ENCODE results near the gene TMOD4.
A peak's percentile ranks its signal among the peaks of the same experiment; 100 is the strongest.

Gene TMOD4

GRCh38 chr1:151175041-151175741, 590 bp downstream of the TMOD4 start:
- no peak for DNase-seq (ENCODE audit: low spot score)

DNA sequence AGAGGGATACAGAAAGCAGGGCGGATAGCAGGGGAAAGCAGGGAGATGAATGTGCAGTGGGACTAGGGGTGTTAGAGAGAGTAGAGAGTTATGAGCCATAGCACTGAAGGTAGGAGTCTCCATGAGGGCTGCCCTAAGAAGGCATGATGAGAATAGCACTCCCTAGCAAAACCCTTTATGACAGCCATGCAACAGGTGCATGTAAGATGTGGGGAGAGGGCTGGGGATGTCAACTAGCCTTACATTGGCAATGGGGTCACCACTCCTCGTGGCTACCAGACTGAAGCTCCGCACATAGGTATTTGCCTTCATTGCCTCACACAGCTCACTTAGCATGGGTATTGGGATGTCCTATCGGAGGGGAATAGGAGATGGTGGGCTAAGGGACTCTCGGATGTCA, 4.6 kb downstream of the TMOD4 start:
- no peak for DNase-seq (ENCODE audit: low spot score)

- no peak for DNase-seq (ENCODE audit: low spot score)
These were observed 8.7 kb downstream of the TMOD4 start for GRCh38 chr1:151167116-151167515.

GRCh38 chr1:151166505-151166956, 9.2 kb downstream of the TMOD4 start:
- DNase-seq (ENCODE audit: low spot score): peak; percentile 49

DNA sequence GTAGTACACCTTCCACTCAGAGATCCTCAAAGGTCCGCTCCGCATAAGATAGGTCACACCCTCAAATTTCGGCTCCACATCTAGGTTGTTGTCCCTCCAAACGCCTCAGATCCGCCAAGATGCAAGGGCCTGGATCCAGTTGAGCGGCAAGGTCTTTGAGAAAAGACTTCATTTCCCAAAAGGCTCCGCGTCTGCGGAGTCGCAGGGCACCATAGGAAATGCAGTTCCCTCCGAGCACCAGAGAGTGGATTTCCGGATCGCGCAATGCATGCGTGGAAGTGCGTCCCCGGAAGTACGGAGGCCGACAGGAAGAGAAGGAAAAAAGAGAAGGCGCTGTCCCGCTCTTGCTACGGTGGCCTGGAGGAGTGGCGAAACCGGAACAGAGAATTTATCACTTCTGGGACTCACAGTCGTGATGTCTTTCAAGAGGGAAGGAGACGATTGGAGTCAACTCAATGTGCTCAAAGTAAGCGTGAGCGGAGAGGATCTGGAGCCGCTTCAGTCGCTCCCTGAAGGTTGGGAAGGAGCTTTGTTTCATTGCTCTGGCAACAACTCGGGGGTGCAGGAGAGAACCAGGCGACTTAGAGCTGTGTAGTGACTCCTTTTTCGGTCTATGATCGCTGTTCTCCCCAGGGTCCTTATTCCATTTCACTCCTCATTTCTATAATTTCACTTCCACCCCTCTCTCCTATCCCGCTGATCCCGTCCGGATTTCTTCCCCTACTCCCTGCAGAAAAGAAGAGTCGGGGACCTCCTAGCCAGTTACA, 9.9 kb downstream of the TMOD4 start, which contains the start of the genes LYSMD1 and SCNM1:
Gene LYSMD1 (minus strand): TSS at position 165 of the 767 bp plus-strand sequence. CDS start 644 bp downstream, outside the sequence.
Gene SCNM1 (plus strand): TSS at position 407 of the 767 bp plus-strand sequence. CDS start 9 bp downstream, at position 416.
- DNase-seq (ENCODE audit: low spot score): peak; percentile 99

GRCh38 chr1:151165281-151165737, 10.5 kb downstream of the TMOD4 start:
- DNase-seq (ENCODE audit: low spot score): no peak

GRCh38 chr1:151164732-151165280, 11.0 kb downstream of the TMOD4 start:
- DNase-seq (ENCODE audit: low spot score): no peak

DNA sequence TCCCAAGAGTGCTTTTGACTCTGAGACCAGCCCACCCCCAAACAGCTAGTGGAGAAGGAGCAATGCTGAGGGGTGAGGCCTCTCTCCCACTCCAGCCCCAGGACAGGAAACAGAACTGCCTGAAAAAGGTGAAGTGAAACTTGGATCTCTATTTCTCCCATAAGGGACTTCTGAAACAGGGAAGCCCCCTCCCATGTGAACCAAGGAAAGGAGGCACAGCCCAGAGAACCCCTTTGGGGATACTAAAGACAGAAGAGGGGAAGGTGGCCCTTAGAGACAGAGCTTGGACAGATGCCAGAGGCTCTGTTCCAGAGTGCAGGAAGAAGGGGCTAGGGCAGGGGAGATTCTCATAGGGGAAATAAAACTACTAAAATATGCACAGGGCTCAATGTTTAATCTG, 16.4 kb downstream of the TMOD4 start:
- DNase-seq (ENCODE audit: low spot score): no peak

- no peak for DNase-seq (ENCODE audit: low spot score)
These were observed 17.0 kb downstream of the TMOD4 start for GRCh38 chr1:151158751-151159251.

DNA sequence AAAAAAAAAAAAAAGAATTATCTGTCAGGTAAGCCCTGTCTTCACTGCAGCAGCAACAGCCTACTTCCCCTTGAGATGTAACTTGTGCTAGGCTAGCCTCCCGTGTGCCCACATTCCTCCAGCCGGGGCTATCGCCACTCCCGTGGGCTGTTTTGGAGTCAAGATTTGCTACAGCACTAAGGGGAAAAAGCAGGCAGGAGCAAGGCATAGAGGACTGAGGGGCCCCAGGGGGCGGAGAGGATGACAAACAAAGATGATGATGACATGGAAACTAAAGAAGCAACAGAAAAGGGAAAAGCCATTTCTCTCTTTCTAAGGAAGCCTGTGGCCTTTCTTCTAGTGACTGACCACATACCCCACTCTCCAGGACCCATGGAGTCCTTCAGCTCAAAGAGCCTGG, 17.5 kb downstream of the TMOD4 start:
- no peak for DNase-seq (ENCODE audit: low spot score)

GRCh38 chr1:151157067-151157531, 18.7 kb downstream of the TMOD4 start:
- no peak for DNase-seq (ENCODE audit: low spot score)

DNA sequence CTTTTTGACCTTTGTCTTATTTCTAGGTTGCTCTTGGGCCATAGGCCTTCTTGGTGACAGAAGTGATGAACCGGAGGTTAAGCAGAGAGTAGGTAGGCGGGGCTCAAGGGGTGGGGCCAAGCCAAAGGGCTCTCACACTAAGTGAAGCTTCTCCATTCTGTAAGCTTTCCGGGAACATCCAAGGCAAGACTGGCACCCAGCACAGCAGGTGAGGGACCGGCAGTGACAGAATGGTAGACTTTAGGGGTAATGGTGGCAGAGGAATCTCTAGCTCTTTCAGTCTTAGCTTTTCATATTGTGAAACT, 19.3 kb downstream of the TMOD4 start, which contains the start of gene TNFAIP8L2:
Gene TNFAIP8L2 (plus strand): TSS at position 135 of the 305 bp plus-strand sequence. CDS start 2,049 bp downstream, outside the sequence.
- no peak for DNase-seq (ENCODE audit: low spot score)

DNA sequence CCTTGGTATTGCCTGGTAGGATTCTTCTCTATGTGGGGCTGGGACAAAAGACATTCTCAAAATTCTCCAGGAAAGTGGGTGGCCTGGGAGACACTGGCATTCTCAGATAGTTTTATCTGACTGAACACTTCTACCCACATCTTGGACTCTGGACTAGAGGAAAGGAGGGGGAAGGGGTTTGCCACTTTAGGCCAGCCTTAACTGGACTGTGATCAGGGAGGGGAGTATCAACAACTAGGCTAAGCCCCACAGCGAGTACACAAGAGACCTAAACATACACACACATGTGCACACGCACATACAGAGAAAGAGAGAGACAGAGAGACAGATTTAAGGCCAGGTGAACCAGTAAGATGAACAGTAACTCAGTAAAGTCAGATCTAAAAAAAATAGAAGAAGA, 28.1 kb downstream of the TMOD4 start:
- no peak for DNase-seq (ENCODE audit: low spot score)

DNA sequence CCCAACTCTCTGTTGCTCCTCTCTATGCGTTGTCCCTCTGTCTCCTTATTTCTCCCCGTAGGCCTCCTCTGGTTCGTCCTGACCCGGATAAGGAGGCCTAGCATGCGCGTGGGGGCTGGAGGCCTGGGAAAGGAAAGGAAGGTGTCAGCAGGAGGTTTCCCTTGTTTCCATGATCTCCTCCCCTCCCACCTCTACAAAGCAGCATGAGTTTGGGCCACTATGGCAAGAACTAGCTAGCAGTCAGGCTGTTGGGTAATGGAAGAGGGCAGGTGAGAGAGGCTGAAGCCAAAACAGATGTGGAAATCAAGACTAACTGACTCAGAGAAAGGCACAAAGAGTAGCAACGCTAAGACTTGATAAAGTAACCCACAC, 28.7 kb downstream of the TMOD4 start:
- DNase-seq (ENCODE audit: low spot score): no peak

DNA sequence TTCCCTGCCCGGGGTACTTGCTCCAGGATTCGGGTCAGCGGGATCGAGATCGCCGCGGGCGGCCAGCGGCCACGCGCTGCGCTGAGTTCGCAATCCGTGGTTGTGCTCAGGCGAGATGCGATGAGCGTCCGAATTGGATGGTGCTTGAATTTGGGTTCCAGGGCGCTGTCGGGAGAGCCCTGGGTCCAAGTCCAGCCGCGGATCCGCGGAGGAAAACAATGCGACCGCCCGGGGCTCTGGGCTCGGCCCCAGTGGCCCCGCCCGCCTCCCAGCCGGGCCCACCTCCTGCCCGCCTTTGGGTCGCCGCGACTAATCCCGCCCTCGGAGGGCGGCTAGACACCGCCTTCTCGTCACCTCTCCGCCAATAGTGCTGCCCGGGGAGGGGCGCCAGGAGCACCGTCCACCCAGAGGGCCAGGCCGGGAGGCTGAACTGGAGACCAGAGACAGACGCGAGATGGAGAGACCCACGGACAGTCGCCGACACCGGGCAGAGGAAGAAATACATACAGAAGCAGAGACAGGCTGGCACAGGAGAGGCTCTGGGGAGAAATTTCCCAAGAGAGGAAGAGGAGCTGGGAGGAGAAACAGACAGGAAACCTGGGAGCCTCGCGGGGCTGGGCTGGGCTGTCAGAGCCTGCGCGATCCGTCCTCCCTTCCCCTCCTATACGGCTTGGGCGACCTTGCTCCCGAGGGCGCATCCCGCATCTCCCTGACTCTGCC, 29.2 kb downstream of the TMOD4 start, which contains the start of gene SEMA6C:
Gene SEMA6C (minus strand): TSS at position 220 of the 720 bp plus-strand sequence. CDS start 4,010 bp downstream, outside the sequence.
- DNase-seq (ENCODE audit: low spot score): peak; percentile 87

GRCh38 chr1:151146072-151146411, 29.7 kb downstream of the TMOD4 start:
- DNase-seq (ENCODE audit: low spot score): no peak

DNA sequence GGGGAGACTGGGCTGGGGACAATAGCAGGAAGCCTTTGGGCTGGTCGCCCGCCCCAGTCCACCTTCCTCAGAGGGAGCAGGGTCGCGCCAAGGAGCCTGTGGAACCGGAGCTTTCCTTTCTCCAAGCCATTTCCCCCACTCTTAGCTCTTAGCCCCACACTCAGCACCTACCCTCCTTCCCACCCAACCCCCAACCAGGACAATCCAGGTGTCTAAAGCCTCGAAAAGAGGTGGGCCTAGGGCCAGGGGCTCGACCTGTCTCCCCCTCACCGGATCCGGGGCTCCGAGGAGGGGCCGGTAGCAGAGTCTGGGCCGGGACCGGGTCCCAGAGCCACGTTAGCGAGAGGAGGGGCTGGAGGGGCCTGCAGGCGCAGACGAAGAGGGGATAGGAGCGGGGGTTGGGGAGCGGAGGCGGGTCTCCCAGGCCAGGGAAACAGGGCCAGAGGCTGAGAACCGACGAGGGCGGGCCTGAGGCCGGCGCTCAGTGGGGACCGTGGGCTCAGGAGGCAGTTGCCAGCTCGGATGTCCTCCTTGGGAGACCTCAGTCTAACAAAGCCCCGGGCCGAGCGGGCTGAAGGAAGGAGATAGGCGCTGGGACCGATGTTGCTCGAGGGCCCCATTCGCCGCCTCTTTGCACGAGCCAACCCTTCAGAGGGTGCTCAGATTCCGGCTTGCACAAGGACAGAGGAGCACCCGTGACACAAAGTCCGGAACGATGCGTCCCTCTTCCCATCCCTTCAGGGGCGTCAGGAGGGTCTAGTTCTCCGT, 30.3 kb downstream of the TMOD4 start:
- DNase-seq (ENCODE audit: low spot score): no peak

DNA sequence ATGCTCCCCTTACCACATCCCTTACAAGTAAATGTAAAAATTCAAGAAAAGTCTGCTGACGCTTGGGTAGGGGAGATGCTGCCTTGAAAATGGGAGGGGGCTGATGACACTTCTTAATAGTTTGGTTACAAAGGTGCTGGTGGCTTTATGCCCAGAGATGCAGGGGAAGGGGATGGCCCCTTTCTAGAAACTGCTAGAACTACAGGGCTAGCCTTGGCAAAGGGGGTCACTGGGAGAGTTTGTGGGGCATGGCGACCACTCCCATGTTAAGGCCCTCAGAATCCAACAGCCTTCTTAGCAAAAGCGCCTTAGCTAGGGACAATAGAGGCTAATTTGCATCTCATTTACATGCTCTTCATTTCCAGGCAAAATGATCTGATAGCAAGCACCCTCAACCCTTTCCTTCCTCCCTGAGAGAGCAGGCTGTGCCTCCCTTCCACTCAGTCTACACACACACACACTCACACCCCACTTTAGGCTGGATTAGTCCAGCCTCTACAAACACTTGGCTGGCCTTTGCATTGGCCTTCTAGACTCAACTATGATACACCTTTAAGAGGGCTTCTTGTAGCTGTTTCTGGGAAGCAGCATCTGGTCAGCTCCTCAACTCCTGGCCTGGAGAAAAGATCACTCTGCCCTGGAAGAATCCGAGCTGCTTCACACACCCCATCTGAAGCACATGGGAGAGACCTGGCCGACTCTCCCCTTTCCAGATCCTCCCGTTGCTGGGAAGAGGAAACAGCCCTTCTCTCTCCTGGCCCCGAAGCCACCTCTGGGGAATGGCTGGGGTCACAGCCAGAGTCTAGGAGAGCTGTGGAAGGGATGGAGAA, 31.1 kb downstream of the TMOD4 start:
- DNase-seq (ENCODE audit: low spot score): no peak

DNA sequence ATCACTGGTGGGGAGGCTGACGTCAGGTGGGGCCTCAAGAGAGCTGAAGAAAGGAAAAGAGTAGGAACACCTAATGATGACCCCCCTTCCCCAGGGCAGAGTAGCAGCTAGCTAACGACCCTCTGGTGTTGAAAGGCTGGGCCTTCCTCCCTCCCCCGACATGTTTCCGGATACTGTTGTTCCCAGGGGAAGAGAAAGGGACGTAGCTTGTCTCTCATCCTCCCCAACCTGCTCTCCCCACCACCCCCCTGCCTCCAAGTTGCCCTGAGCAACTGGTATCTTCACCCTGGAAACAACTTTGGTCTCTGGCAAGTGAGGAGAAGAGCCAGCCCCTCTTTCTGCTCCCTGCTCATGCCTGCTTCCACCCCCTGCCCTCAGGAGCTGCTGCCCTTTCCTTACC, 31.8 kb downstream of the TMOD4 start:
- DNase-seq (ENCODE audit: low spot score): no peak

DNA sequence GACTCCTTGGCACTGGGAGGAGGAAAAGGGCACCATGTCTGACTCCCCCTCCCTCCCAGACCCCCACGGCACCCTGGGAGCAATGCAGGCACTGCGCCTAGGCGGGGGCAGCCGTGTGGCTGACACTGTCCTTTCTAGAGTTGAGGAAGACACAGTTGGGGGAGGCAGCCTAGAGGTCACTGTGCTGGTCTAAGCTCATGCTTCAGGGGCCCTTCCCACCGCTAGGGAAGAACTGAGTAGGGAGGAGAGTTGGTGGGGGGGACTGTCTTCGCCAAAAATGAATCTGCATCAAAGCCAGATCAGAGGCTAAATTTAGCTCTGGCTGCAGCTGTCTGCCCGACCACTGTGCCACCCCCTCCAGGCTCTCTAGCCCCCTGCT, 32.7 kb downstream of the TMOD4 start:
- no peak for DNase-seq (ENCODE audit: low spot score)
